Liver (tissue), 9 donors: ENCODE measurements around the gene KRTAP5-4. TPM values are rescaled to one million over a fixed set of nuclear protein-coding genes. Genes with fewer than 3 reads are reported as not detected.
"Not testable (repeated sequence)": the region's sequence is repeated elsewhere in the genome, so short reads cannot be mapped to it uniquely, and the experiment has no call there.

ENCODE experiments used
- DNase-seq: peaks from one replicate; pipeline ENCODE4 v3.0.0-alpha.2; 2017; ENCODE audit warnings: low spot score
- H3K27ac ChIP-seq, 2 donors: one replicate each; pipeline ENCODE4 v1.7.0; 2013; ENCODE audit warnings: inconsistent platforms in 2 of 2, low read length in 2 of 2, control low read depth in 1 of 2, low read depth in 1 of 2, mild to moderate bottlenecking in 1 of 2
- H3K27me3 ChIP-seq, 4 donors: one replicate each; pipeline versions ENCODE4 v1.6.1 to v1.7.0; 2013; ENCODE audit warnings: low read length in 3 of 4, inconsistent platforms in 1 of 4, mild to moderate bottlenecking in 1 of 4, moderate library complexity in 1 of 4; ENCODE audit not compliant: control insufficient read depth in 4 of 4, insufficient read depth in 4 of 4
- H3K36me3 ChIP-seq, 4 donors: one replicate each; pipeline versions ENCODE4 v1.6.1 to v1.7.0; 2013; ENCODE audit warnings: low read length in 3 of 4, mild to moderate bottlenecking in 3 of 4, low read depth in 1 of 4, moderate library complexity in 1 of 4; ENCODE audit not compliant: control insufficient read depth in 4 of 4, insufficient read depth in 3 of 4
- H3K4me1 ChIP-seq, 4 donors: one replicate each; pipeline versions ENCODE4 v1.6.1 to v1.7.0; 2013; ENCODE audit warnings: low read length in 3 of 4, mild to moderate bottlenecking in 3 of 4, moderate library complexity in 1 of 4; ENCODE audit not compliant: control insufficient read depth in 4 of 4, insufficient read depth in 4 of 4
- H3K4me3 ChIP-seq, 3 donors: one replicate each; pipeline versions ENCODE4 v1.6.1 to v1.7.0; 2013; ENCODE audit warnings: low read length in 3 of 3, control low read depth in 1 of 3, low read depth in 1 of 3, mild to moderate bottlenecking in 1 of 3
- H3K9ac ChIP-seq, 2 donors: one replicate each; pipeline ENCODE4 v1.7.0; 2013; ENCODE audit warnings: low read length in 2 of 2, mild to moderate bottlenecking in 2 of 2, moderate library complexity in 2 of 2, control low read depth in 1 of 2, low read depth in 1 of 2
- H3K9me3 ChIP-seq, 4 donors: one replicate each; pipeline versions ENCODE4 v1.6.1 to v1.7.0; 2013; ENCODE audit warnings: low read length in 3 of 4; ENCODE audit not compliant: control insufficient read depth in 4 of 4
- ATF3 ChIP-seq: IDR thresholded peaks from 2 replicates; pipeline ENCODE4 v1.6.1; 2016; ENCODE audit warnings: antibody characterized with exemption
- CTCF ChIP-seq: fragments of 150-350 bp; IDR thresholded peaks from 2 replicates; pipeline ENCODE4 v1.5.1; 2017; ENCODE audit warnings: improper control_type of control experiment, low read depth, low read length; ENCODE audit not compliant: missing input control
- EGR1 ChIP-seq, 2 donors: IDR thresholded peaks; 2 replicates each; pipeline ENCODE4 v1.6.1; 2016 to 2018; ENCODE audit warnings: antibody characterized with exemption in 2 of 2, low read depth in 2 of 2
- FOXA1 ChIP-seq: IDR thresholded peaks from 2 replicates; pipeline ENCODE4 v1.6.1; 2016; ENCODE audit warnings: antibody characterized with exemption
- FOXA2 ChIP-seq: IDR thresholded peaks from 2 replicates; pipeline ENCODE4 v1.6.1; 2016; ENCODE audit warnings: antibody characterized with exemption
- GABPA ChIP-seq, 2 donors: IDR thresholded peaks in 1 of 2; conservative IDR thresholded peaks in 1 of 2; 2 replicates each; pipeline ENCODE4 v1.6.1; 2016; ENCODE audit warnings: antibody characterized with exemption in 2 of 2, mild to moderate bottlenecking in 1 of 2, moderate library complexity in 1 of 2
- HNF4A ChIP-seq, 2 donors: conservative IDR thresholded peaks; 2 replicates each; pipeline ENCODE4 v1.6.1; 2016; ENCODE audit warnings: antibody characterized with exemption in 2 of 2, mild to moderate bottlenecking in 2 of 2
- HNF4G ChIP-seq: IDR thresholded peaks from 2 replicates; pipeline ENCODE4 v1.6.1; 2016; ENCODE audit warnings: antibody characterized with exemption
- MAX ChIP-seq: IDR thresholded peaks from 2 replicates; pipeline ENCODE4 v1.6.1; 2016; ENCODE audit warnings: antibody characterized with exemption
- NR2F2 ChIP-seq: IDR thresholded peaks from 2 replicates; pipeline ENCODE4 v1.6.1; 2016; ENCODE audit warnings: antibody characterized with exemption
- RAD21 ChIP-seq, 2 donors: IDR thresholded peaks; 2 replicates each; pipeline ENCODE4 v1.6.1; 2016; ENCODE audit warnings: antibody characterized with exemption in 2 of 2, mild to moderate bottlenecking in 2 of 2
- REST ChIP-seq: IDR thresholded peaks from 2 replicates; pipeline ENCODE4 v1.6.1; 2016; ENCODE audit warnings: antibody characterized with exemption, mild to moderate bottlenecking
- RXRA ChIP-seq, 2 donors: IDR thresholded peaks; 2 replicates each; pipeline ENCODE4 v1.6.1; 2017 to 2018; ENCODE audit warnings: antibody characterized with exemption in 2 of 2, mild to moderate bottlenecking in 1 of 2
- SP1 ChIP-seq: IDR thresholded peaks from 2 replicates; pipeline ENCODE4 v1.6.1; 2018; ENCODE audit warnings: antibody characterized with exemption, mild to moderate bottlenecking
- TAF1 ChIP-seq: conservative IDR thresholded peaks from 2 replicates; pipeline ENCODE4 v1.6.1; 2016; ENCODE audit warnings: antibody characterized with exemption, mild to moderate bottlenecking
- WGBS: extraction: QIAGEN DNeasy Blood & Tissue Kit; methylation state at CpG from one replicate; pipeline ENCODE4 v1.1.7; 2013; 5-methylcytosine and 5-hydroxymethylcytosine counted together
- polyA plus RNA-seq, 2 donors: library from polyadenylated mRNA; stranded (reverse) in 1 of 2; unstranded in 1 of 2; fragments of 200-250 nt in 1 of 2; fragments of >200 nt in 1 of 2; fragmentation: Nextera tagmentation in 1 of 2; extraction: Ambion mirVana in 1 of 2; gene quantifications; one replicate each; pipeline versions ENCODE4 v1.2.1 to v1.2.3, GENCODE V29; 2013 to 2015
- total RNA-seq, 2 donors: library from RNA; depleted of rRNA; stranded (reverse); fragments of >200 nt; gene quantifications; one replicate each; pipeline ENCODE4 v1.2.3, GENCODE V29; 2014
- donor health status: healthy.
- donor health status: healthy.
- donor health status: healthy.
- donor health status: healthy.
- donor health status: healthy.

Gene KRTAP5-4
- total and polyA plus RNA-seq, 4 donors, result not detected

- H3K4me3 ChIP-seq, DNase-seq, H3K36me3 ChIP-seq, H3K4me1 ChIP-seq, H3K9ac ChIP-seq, H3K9me3 ChIP-seq, H3K27me3 ChIP-seq, H3K27ac ChIP-seq: not testable (repeated sequence)
- WGBS, result 61% methylated on average over 3 of the region's 3 CpGs
These were observed 20.3 kb downstream of the KRTAP5-4 start for GRCh38 chr11:1601663-1602062.

- H3K27me3 ChIP-seq, result no peaks in the 10 kb centered on the region
- no peak overlapping the region for H3K4me3 ChIP-seq
- no peak for DNase-seq
- no peak overlapping the region for H3K27ac ChIP-seq
- 81% methylated on average over 5 of the region's 5 CpGs for WGBS
- H3K9ac ChIP-seq, result no peak overlapping the region
- no peaks in the 10 kb centered on the region for H3K36me3 ChIP-seq
- no peak for TF ChIP-seq NR2F2
- TF ChIP-seq SP1, result no peak
- TF ChIP-seq MAX, result no peak
- no peak for TF ChIP-seq GABPA (IDR thresholded peaks at IDR 0.05 in 1 of 2, conservative IDR thresholded peaks at IDR 0.05 in 1 of 2)
- TF ChIP-seq RXRA (IDR thresholded peaks at IDR 0.05), result no peak
- no peak for TF ChIP-seq REST
- TF ChIP-seq EGR1 (IDR thresholded peaks at IDR 0.05; ENCODE audit: low read depth in 2 of 2), result no peak
- no peak for TF ChIP-seq TAF1
- TF ChIP-seq CTCF, result no peak
- no peak for TF ChIP-seq HNF4A (conservative IDR thresholded peaks at IDR 0.05)
- TF ChIP-seq FOXA2, result no peak
- TF ChIP-seq RAD21 (IDR thresholded peaks at IDR 0.05), result no peak
- TF ChIP-seq ATF3, result no peak
- no peak for TF ChIP-seq FOXA1
- no peak for TF ChIP-seq HNF4G
- peaks cover 0 to 5% (median 0%) of the 10 kb centered on the region in 4 donors for H3K4me1 ChIP-seq
- H3K9me3 ChIP-seq, result no peaks in the 10 kb centered on the region
These were observed 21.3 kb downstream of the KRTAP5-4 start for GRCh38 chr11:1600626-1601025.
